Measurements from ENCODE around the gene NCSTN.

The NCSTN gene

GRCh38 chr1:160398823-160399222 lies 55.6 kb downstream of the NCSTN start:
- Histone ChIP-seq H3K4me2 (no peak overlapping the region), H3K27ac (no peak overlapping the region), H2AFZ (ENCODE audit: low read depth) (peak overlapping the region; percentile 1; the same call in 1 of the 2 replicates), H3K27me3 (ENCODE audit: insufficient read depth, low read depth) (no peaks in the 10 kb centered on the region), H3K4me3 (IDR thresholded peaks at IDR 0.05; ENCODE audit: insufficient read depth, low read depth, low read length) (no peak overlapping the region), H3K79me2 (ENCODE audit: insufficient read depth, low read depth) (no peaks in the 10 kb centered on the region), H3K36me3 (ENCODE audit: insufficient read depth) (no peaks in the 10 kb centered on the region), H4K20me1 (ENCODE audit: insufficient read depth) (no peaks in the 10 kb centered on the region), H3K4me1 (ENCODE audit: low read depth, poor library complexity, severe bottlenecking) (no peaks in the 10 kb centered on the region), H3K9ac (no peak overlapping the region)
- no peak for TF ChIP-seq CTCF (conservative IDR thresholded peaks at IDR 0.05; ENCODE audit: low read depth, low read length)

GRCh38 chr1:160399544-160400222 lies 56.5 kb downstream of the NCSTN start:
- Histone ChIP-seq H3K9ac (no peak overlapping the region), H3K4me3 (IDR thresholded peaks at IDR 0.05; ENCODE audit: insufficient read depth, low read depth, low read length) (no peak overlapping the region), H4K20me1 (ENCODE audit: insufficient read depth) (no peaks in the 10 kb centered on the region), H2AFZ (ENCODE audit: low read depth) (no peak overlapping the region; the same call in 1 of the 2 replicates), H3K4me1 (ENCODE audit: low read depth, poor library complexity, severe bottlenecking) (no peaks in the 10 kb centered on the region), H3K27me3 (ENCODE audit: insufficient read depth, low read depth) (no peaks in the 10 kb centered on the region), H3K36me3 (ENCODE audit: insufficient read depth) (no peaks in the 10 kb centered on the region), H3K4me2 (no peak overlapping the region), H3K79me2 (ENCODE audit: insufficient read depth, low read depth) (no peaks in the 10 kb centered on the region), H3K27ac (no peak overlapping the region)
- TF ChIP-seq CTCF (conservative IDR thresholded peaks at IDR 0.05; ENCODE audit: low read depth, low read length), result no peak

GRCh38 chr1:160400223-160400645 lies 57.1 kb downstream of the NCSTN start, which contains the start of gene VANGL2:
Gene VANGL2 (plus strand): TSS chr1:160400564. CDS start chr1:160415838, 15,274 bp downstream.
- peak within 1 kb of the TSS; percentile 13 for H3K4me3 ChIP-seq (IDR thresholded peaks at IDR 0.05; ENCODE audit: insufficient read depth, low read depth, low read length)
- no peak for TF ChIP-seq CTCF (conservative IDR thresholded peaks at IDR 0.05; ENCODE audit: low read depth, low read length)
- no peak within 1 kb of the TSS for H3K27ac ChIP-seq
- H3K9ac ChIP-seq, result no peak within 1 kb of the TSS
- H3K4me2 ChIP-seq, result no peak within 1 kb of the TSS
- H3K36me3 ChIP-seq (ENCODE audit: insufficient read depth), result no peaks in the 10 kb centered on the region
- no peaks in the 10 kb centered on the region for H3K27me3 ChIP-seq (ENCODE audit: insufficient read depth, low read depth)
- peak within 1 kb of the TSS; percentile 7; the same call in 1 of the 2 replicates for H2AFZ ChIP-seq (ENCODE audit: low read depth)
- H4K20me1 ChIP-seq (ENCODE audit: insufficient read depth), result no peaks in the 10 kb centered on the region
- no peaks in the 10 kb centered on the region for H3K4me1 ChIP-seq (ENCODE audit: low read depth, poor library complexity, severe bottlenecking)
- H3K79me2 ChIP-seq (ENCODE audit: insufficient read depth, low read depth), result no peaks in the 10 kb centered on the region

- Histone ChIP-seq H3K4me1 (ENCODE audit: low read depth, poor library complexity, severe bottlenecking) (no peaks in the 10 kb centered on the region), H3K9ac (no peak overlapping the region), H3K79me2 (ENCODE audit: insufficient read depth, low read depth) (no peaks in the 10 kb centered on the region), H3K4me3 (IDR thresholded peaks at IDR 0.05; ENCODE audit: insufficient read depth, low read depth, low read length) (peak overlapping the region; percentile 13), H3K4me2 (no peak overlapping the region), H3K27ac (no peak overlapping the region), H4K20me1 (ENCODE audit: insufficient read depth) (no peaks in the 10 kb centered on the region), H3K36me3 (ENCODE audit: insufficient read depth) (no peaks in the 10 kb centered on the region), H2AFZ (ENCODE audit: low read depth) (peak overlapping the region; percentile 7; the same call in 1 of the 2 replicates), H3K27me3 (ENCODE audit: insufficient read depth, low read depth) (no peaks in the 10 kb centered on the region)
- TF ChIP-seq CTCF (conservative IDR thresholded peaks at IDR 0.05; ENCODE audit: low read depth, low read length), result no peak
Observed at GRCh38 chr1:160400646-160401486, 57.7 kb downstream of the NCSTN start.
